ENCODE results near the gene CAMKMT.
A peak's percentile ranks its signal among the peaks of the same experiment; 100 is the strongest.
"Not testable (repeated sequence)": the region's sequence is repeated elsewhere in the genome, so short reads cannot be mapped to it uniquely, and the experiment has no call there.

CAMKMT gene

GRCh38 chr2:44559108-44559507 is 197.4 kb downstream of the CAMKMT start:
- no peak for DNase-seq

GRCh38 chr2:44560352-44560751 is 198.6 kb downstream of the CAMKMT start:
- DNase-seq: peak; percentile 44

- peak; percentile 14 for DNase-seq
Measured at GRCh38 chr2:44560941-44561340, 199.2 kb downstream of the CAMKMT start.

- DNase-seq: peak; percentile 26
Measured at GRCh38 chr2:44562737-44563136, 201.0 kb downstream of the CAMKMT start.

GRCh38 chr2:44564752-44565151 is 203.0 kb downstream of the CAMKMT start:
- DNase-seq: no peak

GRCh38 chr2:44566059-44566458 is 204.3 kb downstream of the CAMKMT start:
- DNase-seq: no peak

- no peak for DNase-seq
Measured at GRCh38 chr2:44569491-44569890, 207.7 kb downstream of the CAMKMT start.

GRCh38 chr2:44570271-44570670 is 208.5 kb downstream of the CAMKMT start:
- no peak for DNase-seq

GRCh38 chr2:44570777-44571176 is 209.0 kb downstream of the CAMKMT start:
- DNase-seq: no peak

GRCh38 chr2:44572196-44572900 is 210.6 kb downstream of the CAMKMT start:
- DNase-seq: no peak

- no peak for DNase-seq
Measured at GRCh38 chr2:44573996-44574395, 212.2 kb downstream of the CAMKMT start.

GRCh38 chr2:44578471-44579093 is 216.8 kb downstream of the CAMKMT start:
- peak; percentile 15 for DNase-seq

- DNase-seq: no peak
Measured at GRCh38 chr2:44579115-44579836, 217.5 kb downstream of the CAMKMT start.

- no peak for DNase-seq
Measured at GRCh38 chr2:44579837-44580230, 218.1 kb downstream of the CAMKMT start.

- DNase-seq: no peak
Measured at GRCh38 chr2:44580875-44581515, 219.2 kb downstream of the CAMKMT start.

GRCh38 chr2:44582363-44583008 is 220.7 kb downstream of the CAMKMT start:
- no peak for DNase-seq

GRCh38 chr2:44595615-44596014 is 233.9 kb downstream of the CAMKMT start:
- not testable (repeated sequence) for DNase-seq

- DNase-seq: no peak
Measured at GRCh38 chr2:44596537-44597320, 235.0 kb downstream of the CAMKMT start.

GRCh38 chr2:44598330-44599119 is 236.8 kb downstream of the CAMKMT start:
- no peak for DNase-seq

GRCh38 chr2:44599130-44599529 is 237.4 kb downstream of the CAMKMT start:
- DNase-seq: no peak

- no peak for DNase-seq
Measured at GRCh38 chr2:44602446-44602845, 240.7 kb downstream of the CAMKMT start.

All from hematopoietic multipotent progenitor cell treated with erythropoietin and hydrocortisone succinate and interleukin-3 and kit ligand, for 6 days (in vitro differentiated cells).